VCaP (cell line): Measurements from ENCODE around the gene LCTL.

Source experiments
- H3K27ac ChIP-seq: fragments of 450-650 bp; 2 replicates; pipeline ENCODE4 v1.5.1; 2017
- CTCF ChIP-seq: fragments of 450-650 bp; conservative IDR thresholded peaks from 2 replicates; pipeline ENCODE4 v1.5.1; 2017; ENCODE audit warnings: mild to moderate bottlenecking, moderate library complexity

Gene LCTL

GRCh38 chr15:66595931-66596545 is 30.2 kb upstream of the LCTL start:
- H3K27ac ChIP-seq = no peak overlapping the region
- no peak for TF ChIP-seq CTCF

- H3K27ac ChIP-seq = no peak overlapping the region
- no peak for TF ChIP-seq CTCF
These were observed 29.5 kb upstream of the LCTL start for GRCh38 chr15:66595332-66595731.

GRCh38 chr15:66594836-66595235 is 29.0 kb upstream of the LCTL start:
- H3K27ac ChIP-seq = no peak overlapping the region

DNA sequence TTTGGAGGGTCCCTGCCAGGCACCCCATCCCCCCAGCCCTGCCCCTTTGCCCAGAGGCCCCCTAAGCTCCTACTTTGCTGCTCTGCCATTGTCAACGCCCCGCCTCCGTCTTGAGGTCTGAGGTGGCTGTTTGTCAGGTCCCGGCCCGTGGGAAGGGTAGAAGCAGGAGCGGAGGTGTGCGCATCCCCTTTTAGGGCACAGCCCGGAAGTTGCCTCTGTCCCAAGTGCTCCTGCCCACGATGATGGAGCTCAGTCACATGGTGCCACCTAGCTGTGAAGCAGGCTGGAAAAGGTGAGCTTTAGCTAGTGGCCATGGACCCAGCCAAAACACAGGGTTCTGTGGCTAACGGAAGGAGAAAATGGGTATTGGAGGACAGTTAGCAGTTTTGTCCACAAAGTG is 28.5 kb upstream of the LCTL start:
- peak overlapping the region; percentile 74; the same call in 1 of the 2 replicates for H3K27ac ChIP-seq
- peak; percentile 52 for TF ChIP-seq CTCF

More at GRCh38 chr15:66594836-66595235, 29.0 kb upstream of the LCTL start:
- TF ChIP-seq CTCF = no peak

- TF ChIP-seq CTCF = no peak
- H3K27ac ChIP-seq = peak overlapping the region; percentile 74
These were observed 27.5 kb upstream of the LCTL start for GRCh38 chr15:66593219-66593780.

DNA sequence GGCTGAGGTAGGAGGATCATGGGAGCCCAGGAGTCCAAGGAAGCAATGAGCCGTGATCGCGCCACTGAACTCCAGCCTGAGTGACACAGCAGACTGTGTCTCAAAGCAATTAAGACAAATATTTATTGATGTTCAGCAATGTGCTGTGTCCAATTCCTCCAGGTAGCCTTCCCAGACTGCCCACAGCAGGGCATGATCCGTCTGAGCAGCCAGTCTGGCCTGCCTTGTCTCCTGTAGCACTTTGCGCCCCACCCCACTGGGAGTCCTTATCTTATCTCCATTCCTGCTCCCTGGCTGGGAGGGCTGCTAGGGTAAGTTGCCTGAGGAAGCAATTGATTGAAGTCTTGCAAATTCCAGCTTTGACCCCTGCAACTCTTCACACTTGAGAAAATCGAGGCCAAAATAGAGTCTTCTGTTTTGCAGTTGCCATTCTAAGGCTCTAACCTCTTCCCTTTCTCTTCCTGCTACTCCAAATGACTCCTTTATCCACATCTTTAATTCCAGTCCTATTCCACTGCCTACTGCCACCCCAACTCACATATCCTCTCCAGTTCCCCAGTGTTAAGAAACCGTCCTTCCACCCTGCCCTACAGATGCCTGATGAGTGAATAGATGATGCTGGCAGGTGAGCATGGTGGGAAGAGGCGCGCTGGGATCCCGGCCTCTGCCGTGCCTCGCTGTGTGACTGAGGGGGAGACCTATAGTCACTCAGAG is 26.9 kb upstream of the LCTL start:
- no peak for TF ChIP-seq CTCF
- H3K27ac ChIP-seq = peak overlapping the region; percentile 74

GRCh38 chr15:66591322-66591862 is 25.6 kb upstream of the LCTL start:
- H3K27ac ChIP-seq = no peak overlapping the region; the same call in 1 of the 2 replicates
- TF ChIP-seq CTCF = no peak
